Endothelial cell of umbilical vein (primary cell): Measurements from ENCODE around the gene ADAM30. TPM values are rescaled to one million over a fixed set of nuclear protein-coding genes. Genes with fewer than 3 reads are reported as not detected.

Source experiments
- BruUV-seq: library from RNA; stranded (reverse); fragments of 400-500 nt; replicated peaks from 2 replicates; lab custom pipeline; 2021; lab: Mats Ljungman, UMichigan
- CTCF ChIA-PET: fragments of 300-600, 350-600 bp; sonication (Branson Sonifier 250); formaldehyde crosslinking; loops from one replicate; lab custom pipeline; 2021; ENCODE audit warnings: antibody characterized with exemption, inconsistent platforms; lab: Charles Lee
- POLR2A ChIA-PET: fragments of 300-600, 350-600 bp; sonication (Branson Sonifier 250); formaldehyde crosslinking; loops from one replicate; lab custom pipeline; 2021; ENCODE audit warnings: antibody characterized with exemption, inconsistent platforms; lab: Charles Lee
- DNase-seq: peaks from one replicate; pipeline ENCODE4 v3.0.0-alpha.2; 2011; ENCODE audit warnings: low read depth, low spot score
- FAIRE-seq: peaks from 2 replicates; lab custom pipeline; 2011; peaks lifted over from hg19 to GRCh38; lab: Jason Lieb, UNC
- H2AFZ ChIP-seq: 2 replicates; pipeline ENCODE4 v1.6.0; 2012; ENCODE audit warnings: low read depth, low read length, control low read depth, inconsistent platforms
- H3K27ac ChIP-seq: 2 replicates; pipeline ENCODE4 v1.5.1; 2011; ENCODE audit warnings: low read depth, mild to moderate bottlenecking, control low read depth, low read length, moderate library complexity; ENCODE audit not compliant: insufficient read depth
- H3K27me3 ChIP-seq, 2 experiments: 2 replicates each; pipeline versions ENCODE4 v1.6.0 to v1.6.1; 2011; ENCODE audit warnings: low read length in 2 of 2, mixed read lengths in 1 of 2; ENCODE audit not compliant: control insufficient read depth in 2 of 2, insufficient read depth in 2 of 2
- H3K36me3 ChIP-seq, 2 experiments: 2 replicates in 1 of 2; 3 replicates in 1 of 2; pipeline ENCODE4 v1.5.1; 2011; ENCODE audit warnings: low read length in 2 of 2, mild to moderate bottlenecking in 1 of 2, moderate library complexity in 1 of 2; ENCODE audit not compliant: control insufficient read depth in 2 of 2, insufficient read depth in 2 of 2; ENCODE audit errors: extremely low read depth in 1 of 2
- H3K4me1 ChIP-seq: 3 replicates; pipeline ENCODE4 v1.5.1; 2011; ENCODE audit warnings: mild to moderate bottlenecking, low read length; ENCODE audit not compliant: control insufficient read depth, insufficient read depth; ENCODE audit errors: extremely low read depth
- H3K4me2 ChIP-seq: 2 replicates; pipeline ENCODE4 v1.6.1; 2011; ENCODE audit warnings: low read length, control low read depth, mixed read lengths; ENCODE audit not compliant: insufficient read depth
- H3K4me3 ChIP-seq, 3 experiments: fragments of 200-600 bp in 1 of 3; sonication (generic), shearing (Covaris generic) in 1 of 3; replicated peaks in 1 of 3; 2 replicates each; pipeline ENCODE4 v1.5.1; 2011 to 2016; ENCODE audit warnings: control low read depth in 3 of 3, low read length in 3 of 3, mild to moderate bottlenecking in 2 of 3, inconsistent platforms in 1 of 3, low read depth in 1 of 3, moderate library complexity in 1 of 3; ENCODE audit not compliant: insufficient read depth in 1 of 3
- H3K79me2 ChIP-seq: 2 replicates; pipeline ENCODE4 v1.6.0; 2012; ENCODE audit warnings: low read length, inconsistent platforms; ENCODE audit not compliant: control insufficient read depth, insufficient read depth
- H3K9ac ChIP-seq: replicated peaks from 2 replicates; pipeline ENCODE3; 2011; ENCODE audit warnings: low read length, control low read depth; ENCODE audit not compliant: insufficient read depth; ENCODE audit errors: extremely low read depth
- H3K9me1 ChIP-seq: replicated peaks from 3 replicates; pipeline ENCODE4 v1.6.0; 2011; ENCODE audit warnings: mild to moderate bottlenecking, low read length; ENCODE audit not compliant: control insufficient read depth, insufficient read depth; ENCODE audit errors: extremely low read depth
- H3K9me3 ChIP-seq: replicated peaks from 2 replicates; pipeline ENCODE4 v1.5.1; 2012; ENCODE audit warnings: low read length, inconsistent platforms; ENCODE audit not compliant: control insufficient read depth, insufficient read depth
- H4K20me1 ChIP-seq: replicated peaks from 2 replicates; pipeline ENCODE3; 2011; ENCODE audit warnings: mild to moderate bottlenecking, low read length; ENCODE audit not compliant: control insufficient read depth, insufficient read depth; ENCODE audit errors: extremely low read depth
- CTCF ChIP-seq, 2 donors: IDR thresholded peaks; 1 replicate in 1 of 2; 2 replicates in 1 of 2; pipeline ENCODE4 v1.5.1; 2011; ENCODE audit warnings: low read length in 2 of 2, mild to moderate bottlenecking in 2 of 2, moderate library complexity in 2 of 2, control low read depth in 1 of 2, inconsistent platforms in 1 of 2, low read depth in 1 of 2; ENCODE audit not compliant: insufficient read depth in 1 of 2; ENCODE audit errors: extremely low read depth in 1 of 2
- EZH2 ChIP-seq: IDR thresholded peaks from 2 replicates; pipeline ENCODE4 v1.6.1; 2012; ENCODE audit warnings: borderline replicate concordance, low read depth, mild to moderate bottlenecking, moderate library complexity, low read length, inconsistent platforms; ENCODE audit not compliant: severe bottlenecking
- MYC ChIP-seq: IDR thresholded peaks from one replicate; pipeline ENCODE4 v1.6.1; 2011; ENCODE audit warnings: mild to moderate bottlenecking, low read depth, low read length
- POLR2A ChIP-seq: IDR thresholded peaks from 2 replicates; pipeline ENCODE4 v1.6.1; 2012; ENCODE audit warnings: low read depth, mild to moderate bottlenecking, control low read depth, low read length
- POLR2AphosphoS5 ChIP-seq: IDR thresholded peaks from 2 replicates; pipeline ENCODE4 v1.6.1; 2012; ENCODE audit warnings: low read depth, mild to moderate bottlenecking, control low read depth, low read length, moderate library complexity; ENCODE audit not compliant: insufficient read depth
- dilution Hi-C: fragments of 300-500 bp; cut with MboI; formaldehyde crosslinking; loops from one replicate; pipeline ENCODE4 v1.15.0; 2019; ENCODE audit warnings: low sequenced_read_pairs; ENCODE audit not compliant: extremely low pct_ligation_motif_present
- intact Hi-C: fragments of 100-400 bp; cut with micrococcal nuclease; formaldehyde crosslinking; loops from one replicate; pipeline ENCODE4 v1.10.0; 2022
- polyA plus RNA-seq, 4 experiments: library from polyadenylated mRNA; depleted of rRNA in 3 of 4; stranded (reverse) in 3 of 4; unstranded in 1 of 4; fragments of >200 nt; gene quantifications; 2 replicates each; pipeline versions ENCODE4 v1.2.1 to v1.2.3, GENCODE V29; 2011 to 2012; ENCODE audit warnings: missing spikeins in 1 of 4
- total RNA-seq: library from RNA; stranded (reverse); gene quantifications from 2 replicates; pipeline ENCODE4 v1.2.3, GENCODE V29; 2021

ADAM30 gene
- total and polyA plus RNA-seq, 2 donors (not counting 3 experiments of a cell fraction or from before 2014, with no cell fraction given): not detected

- H2AFZ ChIP-seq: no peak overlapping the region
- H3K27me3 ChIP-seq: peaks cover 11 to 14% of the 10 kb centered on the region in 2 experiments
- intact Hi-C loops (no loop called here), dilution Hi-C loops (no loop called here)
- TF ChIP-seq POLR2AphosphoS5 (no peak), POLR2A (no peak), MYC (no peak), CTCF (IDR thresholded peaks at IDR 0.05; ENCODE audit: extremely low read depth in 1 of 2, insufficient read depth in 1 of 2, low read depth in 1 of 2, low read length in 2 of 2) (no peak)
- H3K79me2 ChIP-seq: no peaks in the 10 kb centered on the region
- H3K27ac ChIP-seq: no peak overlapping the region
- FAIRE-seq: no peak
- ChIA-PET CTCF (interaction anchor here (1.0 to 1.4 kb wide), 2 partner anchors 8 to 26 kb away, joined by 3 to 4 read pairs; no protein-coding TSS in a partner anchor), POLR2A (no interaction called here)
- no peaks in the 10 kb centered on the region for H3K36me3 ChIP-seq
- H3K4me2 ChIP-seq: no peak overlapping the region
- BruUV-seq: no TSS peak
- DNase-seq: no peak
- no peaks in the 10 kb centered on the region for H4K20me1 ChIP-seq
- H3K9me3 ChIP-seq: no peaks in the 10 kb centered on the region
- no peaks in the 10 kb centered on the region for H3K4me1 ChIP-seq
- no peaks in the 10 kb centered on the region for H3K9me1 ChIP-seq
- H3K4me3 ChIP-seq: no peak overlapping the region
- H3K9ac ChIP-seq: no peak overlapping the region
Observed at GRCh38 chr1:119893238-119893791, 3.0 kb downstream of the ADAM30 start.

- Histone ChIP-seq H3K4me2 (no peak overlapping the region), H4K20me1 (no peaks in the 10 kb centered on the region), H3K9ac (no peak overlapping the region), H3K27me3 (peaks cover 3 to 4% of the 10 kb centered on the region in 2 experiments), H3K9me3 (no peaks in the 10 kb centered on the region), H3K4me3 (no peak overlapping the region), H3K36me3 (no peaks in the 10 kb centered on the region), H2AFZ (no peak overlapping the region), H3K79me2 (no peaks in the 10 kb centered on the region), H3K9me1 (no peaks in the 10 kb centered on the region), H3K27ac (no peak overlapping the region), H3K4me1 (no peaks in the 10 kb centered on the region)
- no TSS peak for BruUV-seq
- POLR2A ChIA-PET: no interaction called here
- FAIRE-seq (no peak), DNase-seq (no peak)
- TF ChIP-seq MYC (no peak), EZH2 (no peak)
- CTCF ChIA-PET: no interaction called here
- intact Hi-C loops (no loop called here), dilution Hi-C loops (no loop called here)
Observed at GRCh38 chr1:119891386-119891785, 4.9 kb downstream of the ADAM30 start.
